Measurements from ENCODE around the gene NAV1. TPM values are rescaled to one million over a fixed set of nuclear protein-coding genes. Genes with fewer than 3 reads are reported as not detected.
A peak's percentile ranks its signal among the peaks of the same experiment; 100 is the strongest.

NAV1 gene
- total RNA-seq, 2 donors from 2014 or later: 16.3 to 32.1 TPM

DNA sequence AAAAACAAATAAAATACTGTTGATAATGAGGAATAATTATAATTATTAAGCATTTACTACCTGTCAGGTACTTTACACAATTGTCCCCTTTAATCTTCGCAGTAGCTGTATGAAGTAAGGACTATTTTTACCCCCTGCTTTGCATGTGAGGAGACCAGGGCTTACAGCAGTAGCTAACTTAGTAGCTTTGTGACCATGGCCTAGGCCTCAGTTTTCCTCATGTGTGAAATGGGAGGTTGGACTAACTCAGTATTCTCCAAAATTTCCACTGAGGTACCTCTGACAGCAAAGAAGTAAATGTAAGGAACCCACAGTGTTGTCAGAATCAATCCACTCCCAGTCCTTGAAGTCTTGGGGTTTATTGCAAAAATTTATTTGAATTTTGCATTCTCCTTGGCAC, 28.2 kb upstream of the NAV1 start:
- Histone ChIP-seq H3K9me3 (no peaks in the 10 kb centered on the region), H3K36me3 (no peaks in the 10 kb centered on the region), H3K4me3 (no peak overlapping the region), H3K27me3 (no peaks in the 10 kb centered on the region), H3K4me1 (peaks cover 0 to 44% of the 10 kb centered on the region in 2 donors), H3K27ac (peak overlapping the region in 1 of 2 donors; percentile 67)
- no peak for DNase-seq (ENCODE audit: low spot score)
- TF ChIP-seq, protein P1, sequence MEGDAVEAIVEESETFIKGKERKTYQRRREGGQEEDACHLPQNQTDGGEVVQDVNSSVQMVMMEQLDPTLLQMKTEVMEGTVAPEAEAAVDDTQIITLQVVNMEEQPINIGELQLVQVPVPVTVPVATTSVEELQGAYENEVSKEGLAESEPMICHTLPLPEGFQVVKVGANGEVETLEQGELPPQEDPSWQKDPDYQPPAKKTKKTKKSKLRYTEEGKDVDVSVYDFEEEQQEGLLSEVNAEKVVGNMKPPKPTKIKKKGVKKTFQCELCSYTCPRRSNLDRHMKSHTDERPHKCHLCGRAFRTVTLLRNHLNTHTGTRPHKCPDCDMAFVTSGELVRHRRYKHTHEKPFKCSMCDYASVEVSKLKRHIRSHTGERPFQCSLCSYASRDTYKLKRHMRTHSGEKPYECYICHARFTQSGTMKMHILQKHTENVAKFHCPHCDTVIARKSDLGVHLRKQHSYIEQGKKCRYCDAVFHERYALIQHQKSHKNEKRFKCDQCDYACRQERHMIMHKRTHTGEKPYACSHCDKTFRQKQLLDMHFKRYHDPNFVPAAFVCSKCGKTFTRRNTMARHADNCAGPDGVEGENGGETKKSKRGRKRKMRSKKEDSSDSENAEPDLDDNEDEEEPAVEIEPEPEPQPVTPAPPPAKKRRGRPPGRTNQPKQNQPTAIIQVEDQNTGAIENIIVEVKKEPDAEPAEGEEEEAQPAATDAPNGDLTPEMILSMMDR (IDR thresholded peaks at IDR 0.05): no peak

DNA sequence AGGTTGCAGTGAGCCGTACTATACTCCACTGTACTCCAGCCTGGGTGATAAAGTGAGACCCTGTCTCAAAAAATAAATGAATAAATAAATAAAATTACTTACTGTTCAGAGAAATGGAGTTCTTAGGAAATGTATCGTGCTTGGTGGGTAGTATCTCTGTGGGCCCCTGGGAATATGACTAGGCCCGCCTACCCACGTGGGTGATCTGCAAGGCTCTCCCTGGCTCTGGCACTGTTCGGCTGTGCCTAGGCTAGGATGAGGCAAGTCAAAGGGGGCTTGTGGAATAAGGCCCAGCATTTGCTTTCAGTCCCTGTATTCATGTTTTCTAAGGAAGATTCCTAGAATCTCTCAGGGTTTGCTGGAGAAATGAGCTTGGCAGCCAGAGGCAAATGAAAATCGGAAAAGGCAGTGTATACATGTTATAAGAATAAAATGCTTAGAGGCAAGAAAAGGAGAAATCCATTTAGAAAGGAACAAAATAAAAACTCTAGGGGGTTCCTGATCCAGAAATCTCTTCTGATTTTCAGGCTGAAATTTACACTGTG, 27.5 kb upstream of the NAV1 start:
- Histone ChIP-seq H3K4me3 (no peak overlapping the region), H3K27me3 (no peaks in the 10 kb centered on the region), H3K4me1 (peaks cover 0 to 36% of the 10 kb centered on the region in 2 donors), H3K36me3 (no peaks in the 10 kb centered on the region), H3K9me3 (no peaks in the 10 kb centered on the region), H3K27ac (peak overlapping the region; percentile 67 to 82)
- no peak for DNase-seq (ENCODE audit: low spot score)
- TF ChIP-seq, protein P1 (IDR thresholded peaks at IDR 0.05): no peak

DNA sequence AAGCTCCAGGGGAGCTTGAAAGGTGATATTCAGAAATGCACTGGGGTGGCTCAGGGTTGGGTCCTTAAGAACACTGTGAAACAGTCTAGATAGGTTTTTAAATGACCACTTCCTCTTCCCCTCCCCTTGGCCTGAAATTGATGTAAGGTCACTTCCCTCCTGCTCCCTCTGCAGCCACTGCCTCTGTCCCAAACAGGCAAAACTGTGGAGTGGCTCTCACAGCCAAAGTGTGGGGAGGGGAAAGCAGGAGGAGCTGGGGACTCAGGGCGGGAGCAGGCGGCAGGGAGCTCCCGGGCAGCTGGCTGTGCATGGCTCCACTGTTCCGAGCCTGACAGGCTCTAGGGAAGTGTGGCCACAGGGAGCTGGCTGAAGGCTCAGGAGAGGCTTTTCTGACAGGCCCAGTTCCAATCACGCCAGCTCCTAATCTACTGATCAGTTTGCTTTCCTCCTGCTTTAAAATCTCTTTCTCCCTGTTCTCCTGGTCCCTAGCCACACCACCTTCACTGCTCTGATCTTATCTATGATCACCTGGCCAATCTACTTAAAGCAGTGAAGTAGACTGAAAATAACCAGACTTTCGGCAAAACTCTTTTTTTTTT, 26.9 kb upstream of the NAV1 start:
- Histone ChIP-seq H3K27ac (peak overlapping the region; percentile 67 to 82), H3K4me1 (peaks cover 0 to 33% of the 10 kb centered on the region in 2 donors), H3K27me3 (no peaks in the 10 kb centered on the region), H3K4me3 (no peak overlapping the region), H3K9me3 (no peaks in the 10 kb centered on the region), H3K36me3 (no peaks in the 10 kb centered on the region)
- DNase-seq (ENCODE audit: low spot score): peak; percentile 85
- TF ChIP-seq, protein P1 (IDR thresholded peaks at IDR 0.05): no peak

DNA sequence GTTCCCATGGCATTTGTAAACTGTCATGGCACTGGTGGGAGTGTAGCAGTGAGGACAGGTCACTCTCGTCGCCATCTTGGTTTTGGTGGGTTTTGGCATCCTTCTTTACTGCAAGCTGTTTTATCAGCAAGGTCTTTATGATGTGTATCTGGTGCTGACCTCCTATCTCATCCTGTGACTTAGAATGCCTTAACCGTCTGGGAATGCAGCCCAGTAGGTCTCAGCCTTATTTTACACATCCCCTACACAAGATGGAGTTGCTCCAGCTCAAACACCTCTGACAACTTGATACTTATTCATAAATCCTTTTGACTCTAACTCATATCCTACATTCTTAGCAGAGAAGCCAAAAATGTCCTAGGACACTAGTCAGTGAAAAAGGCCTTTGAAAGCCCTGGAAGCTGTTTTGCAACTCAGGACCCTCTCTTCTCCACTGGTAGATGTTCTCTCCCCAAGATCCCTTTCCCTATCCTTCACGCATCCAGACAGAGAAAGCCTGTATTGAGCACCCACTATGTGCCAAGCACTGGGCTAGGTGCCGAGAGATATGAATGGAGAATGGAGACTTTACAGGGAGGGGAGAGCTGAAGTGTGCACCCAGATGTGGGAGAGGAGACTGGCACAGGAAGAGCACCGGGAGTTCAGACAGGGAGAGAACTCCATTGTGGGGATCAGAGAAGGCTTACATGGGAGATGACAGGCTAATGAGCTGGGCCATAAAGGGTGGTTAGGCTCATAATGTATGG, 25.3 kb upstream of the NAV1 start:
- peaks cover 0 to 23% of the 10 kb centered on the region in 2 donors for H3K4me1 ChIP-seq
- no peak overlapping the region for H3K4me3 ChIP-seq
- TF ChIP-seq, protein P1 (IDR thresholded peaks at IDR 0.05): no peak
- H3K9me3 ChIP-seq: no peaks in the 10 kb centered on the region
- no peaks in the 10 kb centered on the region for H3K27me3 ChIP-seq
- H3K36me3 ChIP-seq: no peaks in the 10 kb centered on the region
- no peak for DNase-seq (ENCODE audit: low spot score)
- H3K27ac ChIP-seq: peak overlapping the region in 1 of 2 donors; percentile 67

DNA sequence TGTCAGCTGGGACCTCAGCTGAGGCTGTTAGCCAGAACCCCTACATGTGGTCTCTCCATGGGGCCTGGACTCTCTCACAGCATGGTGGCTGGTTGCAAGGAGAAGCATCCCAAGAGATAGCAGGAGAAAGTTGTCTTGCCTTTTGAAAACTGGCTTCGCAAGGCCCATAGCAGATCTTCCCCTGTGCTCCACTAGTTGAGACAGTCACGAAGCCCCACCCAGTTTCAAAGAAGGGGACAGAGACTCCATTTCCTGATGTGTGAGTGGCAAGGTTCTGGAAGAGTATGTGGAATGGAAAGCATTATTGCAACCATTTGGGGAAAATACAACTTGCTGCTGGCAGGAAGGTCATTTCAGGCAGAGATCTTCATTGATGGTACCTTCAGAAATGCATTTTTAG, 24.5 kb upstream of the NAV1 start:
- no peaks in the 10 kb centered on the region for H3K27me3 ChIP-seq
- TF ChIP-seq, protein P1 (IDR thresholded peaks at IDR 0.05): no peak
- DNase-seq (ENCODE audit: low spot score): no peak
- no peaks in the 10 kb centered on the region for H3K9me3 ChIP-seq
- no peaks in the 10 kb centered on the region for H3K36me3 ChIP-seq
- H3K4me3 ChIP-seq: no peak overlapping the region
- H3K27ac ChIP-seq: no peak overlapping the region
- H3K4me1 ChIP-seq: peaks cover 0 to 23% of the 10 kb centered on the region in 2 donors

All from right atrium auricular region (tissue), 2 donors.